Endometrial microvascular endothelial cells (primary cell): ENCODE measurements around the gene ERI2. TPM values are rescaled to one million over a fixed set of nuclear protein-coding genes. Genes with fewer than 3 reads are reported as not detected.

Experiments
- in situ Hi-C: cut with HindIII; loops from 2 replicates; pipeline ENCODE4 v1.10.0; 2017; ENCODE audit warnings: low sequenced_read_pairs, low pct_unique_long_range_greater_than_20kb; ENCODE audit errors: inconsistent ontology term
- total RNA-seq: library from RNA; depleted of rRNA; stranded (reverse); fragments of >200 nt; gene quantifications from one replicate; pipeline ENCODE4 v1.2.3, GENCODE V29; 2015; ENCODE audit errors: inconsistent ontology term

ERI2 gene
- 27.0 TPM for total RNA-seq

- in situ Hi-C loops = no loop called here
These were observed at the start of gene ERI2, which contains the start of gene REXO5 for GRCh38 chr16:20806168-20807050. Gene ERI2 (minus strand): TSS chr16:20806472. CDS start chr16:20806430, 42 bp downstream. Gene REXO5 (plus strand): TSS chr16:20806527. CDS start chr16:20806954, 427 bp downstream.

DNA sequence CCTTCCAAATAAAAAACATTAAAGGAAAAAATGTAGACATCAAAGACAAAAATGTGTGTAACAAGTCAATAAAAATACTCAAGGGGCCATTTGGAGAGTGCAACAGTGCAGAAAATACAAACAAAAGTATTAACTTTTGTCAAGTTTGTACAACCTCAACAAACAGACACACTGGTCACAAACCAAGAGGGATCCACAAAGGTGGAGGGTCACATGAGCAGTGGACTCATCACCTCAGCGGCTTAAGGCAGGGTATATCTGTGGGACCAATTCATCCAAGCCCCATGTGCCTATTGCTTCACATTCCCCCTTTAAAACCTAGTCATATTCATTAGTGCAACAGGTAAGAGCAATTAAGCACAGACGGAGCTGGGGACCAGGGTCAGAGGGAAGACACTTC is 48.7 kb upstream of the ERI2 start:
- in situ Hi-C loops = loop anchor here (10.0 kb wide), 1 partner anchor 50 kb away; the partner anchor contains the start of genes DCUN1D3 and LYRM1

DNA sequence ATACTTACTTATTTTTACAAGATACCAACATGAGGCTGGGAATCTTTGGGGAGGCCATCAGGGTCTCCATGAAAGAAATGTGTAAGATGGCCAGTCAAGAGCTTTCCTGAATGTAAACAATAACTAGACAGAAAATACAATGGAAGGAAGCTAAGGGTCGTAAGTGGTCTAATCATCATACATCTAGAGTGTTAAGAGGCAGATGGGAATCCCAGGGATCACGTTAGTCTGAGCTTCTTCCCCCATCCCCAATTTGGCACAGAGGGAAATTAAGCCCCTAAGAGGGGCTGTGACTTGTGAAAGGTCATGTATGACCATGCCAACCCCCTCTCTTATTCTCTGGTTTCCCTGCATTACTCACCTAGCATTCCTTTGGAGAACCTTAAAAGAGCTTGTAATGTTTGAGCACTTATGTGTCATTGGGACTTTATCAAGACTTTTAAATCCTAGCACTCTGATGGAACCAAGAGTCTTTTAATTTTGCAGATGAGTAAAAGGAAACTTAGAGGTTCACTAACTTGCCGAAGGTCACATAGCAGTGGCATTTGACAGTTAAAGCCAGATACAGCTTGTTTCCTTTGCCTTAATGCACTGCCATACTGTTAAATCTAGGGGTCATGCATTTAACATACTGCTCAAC is 47.8 kb upstream of the ERI2 start:
- in situ Hi-C loops = loop anchor here (10.0 kb wide), 1 partner anchor 51 kb away; the partner anchor contains the start of genes DCUN1D3 and LYRM1

DNA sequence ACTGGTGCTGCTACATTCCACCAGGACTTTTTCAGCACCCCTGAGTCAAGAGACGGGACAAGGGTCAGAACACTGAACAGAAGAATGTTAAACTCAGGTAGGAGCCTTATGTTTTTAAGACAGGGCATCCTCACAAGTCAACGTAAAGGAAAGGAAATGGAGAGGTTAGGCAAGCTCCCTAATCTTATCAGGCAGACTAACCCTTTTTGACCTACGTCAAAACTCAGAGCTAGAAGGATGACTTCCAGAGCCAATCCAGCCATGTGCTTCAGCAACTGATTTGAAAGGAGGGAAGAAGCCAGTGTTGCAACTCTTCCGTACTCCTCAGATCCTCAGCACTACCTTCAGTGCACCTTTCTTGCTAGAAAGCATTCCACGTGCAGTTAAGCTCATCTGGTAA is 46.9 kb upstream of the ERI2 start:
- in situ Hi-C loops = loop anchor here (10.0 kb wide), 1 partner anchor 52 kb away; the partner anchor contains the start of genes DCUN1D3 and LYRM1

- in situ Hi-C loops = loop anchor here (10.0 kb wide), 1 partner anchor 53 kb away; the partner anchor contains the start of genes DCUN1D3 and LYRM1
These were observed 45.3 kb upstream of the ERI2 start for GRCh38 chr16:20851601-20852000.

GRCh38 chr16:20850981-20851380 is 44.7 kb upstream of the ERI2 start:
- in situ Hi-C loops = loop anchor here (10.0 kb wide), 1 partner anchor 54 kb away; the partner anchor contains the start of genes DCUN1D3 and LYRM1

DNA sequence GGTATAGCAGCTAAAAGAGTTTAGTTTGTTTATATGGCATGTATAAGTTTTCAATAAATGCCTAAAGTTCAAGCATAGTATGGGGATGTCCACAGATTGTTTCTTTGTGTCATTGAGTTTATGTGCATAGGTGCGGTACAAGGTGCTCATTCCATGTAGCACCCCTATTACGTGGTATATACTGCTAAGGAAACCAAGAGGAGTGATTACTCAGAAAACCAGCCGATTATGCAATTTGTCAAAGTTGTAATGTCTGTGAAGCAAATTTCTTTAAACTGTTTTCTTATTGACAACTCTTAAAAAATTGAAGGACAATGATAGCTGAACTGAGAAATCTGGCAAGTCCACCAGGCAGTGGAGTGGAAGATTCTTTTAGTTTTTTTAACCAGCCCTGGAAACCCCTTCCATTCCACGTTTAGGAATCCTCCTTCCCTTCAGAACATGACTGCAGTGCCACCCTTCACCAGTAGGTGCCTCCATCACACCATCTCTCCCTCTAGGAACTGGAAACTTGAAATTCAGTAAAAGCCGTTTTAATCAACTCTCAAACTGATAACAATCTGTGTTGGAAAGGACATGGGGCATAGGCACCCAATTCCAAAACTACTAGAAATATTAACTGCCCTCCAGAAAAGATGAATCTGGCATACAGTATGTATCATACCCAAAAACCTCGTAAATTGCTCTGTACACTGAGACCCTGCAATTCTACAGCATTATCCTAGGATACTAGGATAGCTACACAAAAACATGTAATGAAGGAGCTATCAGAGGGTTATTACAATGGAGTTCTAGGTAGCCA is 43.5 kb upstream of the ERI2 start:
- in situ Hi-C loops = loop anchor here (10.0 kb wide), 1 partner anchor 55 kb away; the partner anchor contains the start of genes DCUN1D3 and LYRM1

DNA sequence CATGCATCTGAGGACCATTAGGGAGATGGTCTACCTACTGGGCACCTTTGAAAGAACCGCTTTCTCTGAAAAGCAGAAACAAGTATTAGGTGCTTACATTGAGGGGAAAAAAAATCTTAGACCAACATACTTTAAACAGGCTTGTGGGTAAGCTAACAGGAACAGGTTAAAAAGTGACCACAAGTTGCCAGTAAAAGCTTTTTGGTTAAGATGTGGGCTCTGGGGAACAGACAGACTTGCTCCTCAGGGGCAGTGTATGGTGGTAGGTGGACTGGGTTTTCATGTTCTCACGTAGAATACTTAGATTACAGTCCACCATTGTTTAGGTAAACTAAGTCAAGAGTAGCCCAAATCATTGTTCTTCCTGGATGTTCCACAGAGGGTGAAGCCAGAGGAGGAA is 41.3 kb upstream of the ERI2 start:
- in situ Hi-C loops = no loop called here

GRCh38 chr16:20846551-20846950 is 40.3 kb upstream of the ERI2 start:
- in situ Hi-C loops = no loop called here

DNA sequence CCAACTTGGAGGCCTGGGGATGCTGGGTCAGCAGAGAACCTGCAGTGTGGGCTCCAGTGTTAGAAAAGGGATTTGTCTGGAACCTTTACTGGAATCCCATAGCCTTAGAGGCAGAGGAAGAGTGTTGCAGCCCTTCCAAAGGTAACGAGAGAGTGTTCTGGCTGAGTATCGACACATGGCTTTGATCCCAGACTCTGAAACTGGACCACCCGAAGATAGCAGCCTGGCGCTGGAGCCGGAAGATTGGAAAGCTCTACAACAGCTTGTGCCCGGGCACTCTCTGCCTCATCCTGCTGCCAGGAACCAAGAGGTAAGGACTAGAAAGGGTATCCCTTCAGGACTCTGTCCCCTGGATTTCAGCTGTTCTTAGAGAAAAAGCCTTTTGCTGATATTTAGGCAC is 39.8 kb upstream of the ERI2 start:
- in situ Hi-C loops = no loop called here

DNA sequence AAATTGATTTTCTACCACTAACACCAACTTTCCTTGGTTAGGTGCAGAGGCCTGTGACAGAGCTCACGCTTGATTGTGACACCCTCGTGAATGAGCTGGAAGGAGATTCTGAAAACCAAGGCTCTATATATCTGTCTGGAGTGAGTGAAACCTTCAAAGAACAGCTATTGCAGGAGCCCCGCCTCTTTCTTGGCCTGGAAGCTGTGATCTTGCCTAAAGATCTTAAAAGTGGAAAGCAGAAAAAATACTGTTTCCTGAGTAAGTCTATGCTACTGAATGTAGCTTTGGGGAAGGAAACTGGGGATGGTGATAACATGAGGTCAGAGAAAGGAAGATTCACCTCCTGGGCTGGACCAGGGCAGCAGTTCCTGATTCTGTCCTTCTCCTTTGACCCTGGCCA is 38.3 kb upstream of the ERI2 start:
- in situ Hi-C loops = no loop called here

- in situ Hi-C loops = no loop called here
These were observed 37.8 kb upstream of the ERI2 start for GRCh38 chr16:20844054-20844453.

DNA sequence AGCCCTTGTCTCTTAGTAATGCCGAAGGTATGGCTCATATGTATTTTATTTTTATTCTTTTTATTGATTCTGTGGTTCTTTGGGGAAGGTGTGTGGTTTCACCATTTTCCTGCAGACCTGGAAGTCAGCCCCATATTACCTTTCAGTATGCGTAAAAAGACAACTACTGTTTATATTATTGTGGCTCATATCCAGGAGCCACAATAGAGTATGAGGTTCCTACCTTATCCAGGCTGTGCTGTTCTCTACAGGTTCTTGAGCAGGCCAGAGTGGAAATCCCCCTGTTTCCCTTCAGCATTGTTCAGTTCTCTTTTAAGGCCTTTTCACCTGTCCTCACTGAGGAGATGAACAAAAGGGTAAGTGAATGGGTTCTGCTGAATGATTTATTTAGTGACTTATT is 33.2 kb upstream of the ERI2 start:
- in situ Hi-C loops = no loop called here

DNA sequence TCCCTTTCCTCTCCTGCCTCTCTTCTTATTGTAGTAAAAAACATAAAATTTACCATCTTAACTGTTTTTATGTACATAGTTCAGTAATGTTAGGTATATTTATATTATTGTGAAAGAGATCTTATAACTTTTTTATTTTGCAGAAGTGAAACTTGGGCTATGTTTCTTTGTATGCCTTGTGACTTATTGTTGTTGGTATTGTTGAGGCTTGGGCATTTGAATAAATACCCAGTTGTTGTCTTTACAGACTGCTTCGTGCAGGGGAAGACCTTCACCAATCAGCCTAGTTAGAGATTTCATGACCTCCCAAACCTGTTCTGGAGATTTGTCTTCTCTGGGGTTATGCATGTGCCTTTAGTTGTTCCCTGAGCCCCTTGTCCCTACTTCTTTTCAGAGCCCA is 32.0 kb upstream of the ERI2 start:
- in situ Hi-C loops = no loop called here

DNA sequence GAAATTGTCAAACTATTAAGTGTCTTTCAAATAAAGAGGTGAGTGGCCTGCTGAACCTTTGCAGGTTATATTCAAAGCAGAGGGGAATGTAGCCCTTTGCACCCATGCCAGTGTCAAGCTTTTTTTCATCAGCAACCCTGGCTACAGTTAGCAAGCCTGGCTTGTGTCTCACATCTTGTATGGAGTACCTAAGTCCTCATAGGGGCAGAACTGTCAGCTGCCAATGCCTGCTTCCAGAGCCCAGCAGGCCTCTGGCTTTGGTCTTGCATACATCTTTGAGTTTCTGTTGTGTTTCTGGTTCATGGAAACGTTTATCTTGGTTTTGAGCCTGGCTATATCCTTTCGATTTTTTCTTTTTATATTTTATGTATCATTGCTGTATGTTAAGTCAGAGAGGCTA is 26.8 kb upstream of the ERI2 start:
- in situ Hi-C loops = no loop called here

- in situ Hi-C loops = no loop called here
These were observed 24.1 kb upstream of the ERI2 start for GRCh38 chr16:20830372-20830771.

GRCh38 chr16:20829536-20829935 is 23.3 kb upstream of the ERI2 start:
- in situ Hi-C loops = no loop called here

DNA sequence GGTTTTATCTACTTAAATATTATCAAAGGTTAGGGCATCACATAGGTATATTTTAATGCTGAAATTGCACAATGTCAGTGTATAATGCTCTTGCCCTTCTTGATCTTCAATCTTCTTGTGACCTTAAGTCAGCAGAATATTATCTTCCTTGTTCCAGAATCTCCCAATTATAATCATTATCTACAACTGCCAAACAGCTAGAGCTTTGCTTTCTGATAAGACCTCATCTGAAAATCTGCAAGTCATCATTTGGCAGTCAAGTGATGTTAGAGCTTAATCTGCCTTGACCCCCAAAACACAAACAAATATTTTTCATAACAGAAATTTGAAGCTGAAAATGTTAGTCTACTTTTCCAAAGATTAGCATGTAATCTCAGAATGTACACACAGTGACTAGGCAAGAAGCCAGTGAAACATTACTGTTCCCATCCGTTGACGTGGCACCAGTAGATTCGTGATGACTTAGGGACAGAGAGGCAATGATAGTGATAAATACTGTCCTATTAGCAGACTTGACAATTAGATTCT is 19.8 kb upstream of the ERI2 start:
- in situ Hi-C loops = no loop called here
